ENCODE results near the gene MMP27. TPM values are rescaled to one million over a fixed set of nuclear protein-coding genes. Genes with fewer than 3 reads are reported as not detected.
"Not testable (repeated sequence)": the region's sequence is repeated elsewhere in the genome, so short reads cannot be mapped to it uniquely, and the experiment has no call there.

MMP27 gene
- total RNA-seq, result not detected

- Mint-ChIP-seq H3K9me3 (ENCODE audit: insufficient read depth) (no peaks in the 10 kb centered on the region), H3K27ac (no peak within 1 kb of the TSS), H3K27me3 (ENCODE audit: low read depth) (peaks cover 8% of the 10 kb centered on the region), H3K36me3 (ENCODE audit: low read depth) (no peaks in the 10 kb centered on the region), H3K4me3 (no peak within 1 kb of the TSS), H3K4me1 (ENCODE audit: low read depth) (peaks cover 13% of the 10 kb centered on the region)
- ChIA-PET CTCF (no interaction called here), POLR2A (no interaction called here)
- ATAC-seq (no peak), DNase-seq (no peak)
These were observed at the start of gene MMP27 for GRCh38 chr11:102705626-102706025. Gene MMP27, minus strand, starts transcription at chr11:102705769. Its CDS starts 55 bp downstream, at chr11:102705714.

- Mint-ChIP-seq H3K4me3 (no peak overlapping the region), H3K27me3 (ENCODE audit: low read depth) (peaks cover 9% of the 10 kb centered on the region), H3K36me3 (ENCODE audit: low read depth) (no peaks in the 10 kb centered on the region), H3K27ac (no peak overlapping the region), H3K9me3 (ENCODE audit: insufficient read depth) (no peaks in the 10 kb centered on the region), H3K4me1 (ENCODE audit: low read depth) (no peaks in the 10 kb centered on the region)
- ChIA-PET POLR2A (no interaction called here), CTCF (no interaction called here)
- ATAC-seq (no peak), DNase-seq (no peak)
These were observed 47.7 kb upstream of the MMP27 start for GRCh38 chr11:102753267-102753666.

- H3K4me1 Mint-ChIP-seq (ENCODE audit: low read depth), result no peaks in the 10 kb centered on the region
- H3K36me3 Mint-ChIP-seq (ENCODE audit: low read depth), result no peaks in the 10 kb centered on the region
- no peak for ATAC-seq
- peaks cover 9% of the 10 kb centered on the region for H3K27me3 Mint-ChIP-seq (ENCODE audit: low read depth)
- no peak overlapping the region for H3K27ac Mint-ChIP-seq
- CTCF ChIA-PET, result interaction anchor here (0.6 kb wide), 1 partner anchor 478 kb away, joined by 3 read pairs; no protein-coding TSS in a partner anchor
- no peak overlapping the region for H3K4me3 Mint-ChIP-seq
- no peaks in the 10 kb centered on the region for H3K9me3 Mint-ChIP-seq (ENCODE audit: insufficient read depth)
- POLR2A ChIA-PET, result no interaction called here
- no peak for DNase-seq
These were observed 46.1 kb upstream of the MMP27 start for GRCh38 chr11:102751673-102752072.

GRCh38 chr11:102749101-102749722, 43.6 kb upstream of the MMP27 start:
- ChIA-PET POLR2A (no interaction called here), CTCF (no interaction called here)
- H3K4me1 Mint-ChIP-seq (ENCODE audit: low read depth), result no peaks in the 10 kb centered on the region
- ATAC-seq (no peak), DNase-seq (no peak)
- H3K27me3 Mint-ChIP-seq (ENCODE audit: low read depth), result peaks cover 8% of the 10 kb centered on the region
- H3K36me3 Mint-ChIP-seq (ENCODE audit: low read depth), result no peaks in the 10 kb centered on the region
- H3K4me3 Mint-ChIP-seq, result no peak overlapping the region
- H3K27ac Mint-ChIP-seq, result no peak overlapping the region
- no peaks in the 10 kb centered on the region for H3K9me3 Mint-ChIP-seq (ENCODE audit: insufficient read depth)

GRCh38 chr11:102746746-102747578, 41.4 kb upstream of the MMP27 start:
- ATAC-seq; H3K4me1 Mint-ChIP-seq (ENCODE audit: low read depth); H3K4me3 Mint-ChIP-seq; DNase-seq; H3K27me3 Mint-ChIP-seq (ENCODE audit: low read depth); POLR2A ChIA-PET; H3K27ac Mint-ChIP-seq; H3K9me3 Mint-ChIP-seq (ENCODE audit: insufficient read depth); CTCF ChIA-PET; H3K36me3 Mint-ChIP-seq (ENCODE audit: low read depth): not testable (repeated sequence)

GRCh38 chr11:102734650-102735049, 29.1 kb upstream of the MMP27 start:
- no peaks in the 10 kb centered on the region for H3K9me3 Mint-ChIP-seq (ENCODE audit: insufficient read depth)
- DNase-seq (no peak), ATAC-seq (no peak)
- POLR2A ChIA-PET, result no interaction called here
- CTCF ChIA-PET, result interaction anchor here (1.3 to 1.4 kb wide), 2 partner anchors 46 to 69 kb away, joined by 3 to 4 read pairs; partner anchors contain the start of gene MMP10
- H3K4me3 Mint-ChIP-seq, result no peak overlapping the region
- H3K36me3 Mint-ChIP-seq (ENCODE audit: low read depth), result no peaks in the 10 kb centered on the region
- H3K27ac Mint-ChIP-seq, result no peak overlapping the region
- H3K4me1 Mint-ChIP-seq (ENCODE audit: low read depth), result no peaks in the 10 kb centered on the region
- peaks cover 18% of the 10 kb centered on the region for H3K27me3 Mint-ChIP-seq (ENCODE audit: low read depth)

- no peaks in the 10 kb centered on the region for H3K9me3 Mint-ChIP-seq (ENCODE audit: insufficient read depth)
- no peaks in the 10 kb centered on the region for H3K4me1 Mint-ChIP-seq (ENCODE audit: low read depth)
- no peak overlapping the region for H3K4me3 Mint-ChIP-seq
- H3K27me3 Mint-ChIP-seq (ENCODE audit: low read depth), result peaks cover 16% of the 10 kb centered on the region
- H3K36me3 Mint-ChIP-seq (ENCODE audit: low read depth), result no peaks in the 10 kb centered on the region
- CTCF ChIA-PET, result interaction anchor here (0.8 to 2.5 kb wide), 5 partner anchors 47 to 303 kb away, joined by 3 to 9 read pairs (median 3); partner anchors contain the start of gene MMP10
- DNase-seq, result peak; percentile 72
- ATAC-seq, result peak; percentile 82
- POLR2A ChIA-PET, result no interaction called here
- no peak overlapping the region for H3K27ac Mint-ChIP-seq
These were observed 27.8 kb upstream of the MMP27 start for GRCh38 chr11:102733232-102733875.

GRCh38 chr11:102730944-102731343, 25.4 kb upstream of the MMP27 start:
- H3K27ac Mint-ChIP-seq; H3K9me3 Mint-ChIP-seq (ENCODE audit: insufficient read depth); CTCF ChIA-PET; H3K36me3 Mint-ChIP-seq (ENCODE audit: low read depth); ATAC-seq; POLR2A ChIA-PET; H3K4me3 Mint-ChIP-seq; H3K4me1 Mint-ChIP-seq (ENCODE audit: low read depth); DNase-seq: not testable (repeated sequence)
- peaks cover 12% of the 10 kb centered on the region for H3K27me3 Mint-ChIP-seq (ENCODE audit: low read depth)

- Mint-ChIP-seq H3K4me1 (ENCODE audit: low read depth) (no peaks in the 10 kb centered on the region), H3K9me3 (ENCODE audit: insufficient read depth) (no peaks in the 10 kb centered on the region), H3K27ac (no peak overlapping the region), H3K36me3 (ENCODE audit: low read depth) (no peaks in the 10 kb centered on the region), H3K27me3 (ENCODE audit: low read depth) (peaks cover 10% of the 10 kb centered on the region), H3K4me3 (no peak overlapping the region)
- CTCF ChIA-PET, result no interaction called here
- DNase-seq, result no peak
- ATAC-seq, result no peak
- POLR2A ChIA-PET, result no interaction called here
These were observed 24.6 kb upstream of the MMP27 start for GRCh38 chr11:102729849-102730815.

GRCh38 chr11:102727890-102728289, 22.3 kb upstream of the MMP27 start:
- no peaks in the 10 kb centered on the region for H3K27me3 Mint-ChIP-seq (ENCODE audit: low read depth)
- DNase-seq (no peak), ATAC-seq (no peak)
- H3K27ac Mint-ChIP-seq, result no peak overlapping the region
- ChIA-PET POLR2A (no interaction called here), CTCF (no interaction called here)
- no peaks in the 10 kb centered on the region for H3K4me1 Mint-ChIP-seq (ENCODE audit: low read depth)
- no peaks in the 10 kb centered on the region for H3K36me3 Mint-ChIP-seq (ENCODE audit: low read depth)
- H3K9me3 Mint-ChIP-seq (ENCODE audit: insufficient read depth), result no peaks in the 10 kb centered on the region
- H3K4me3 Mint-ChIP-seq, result no peak overlapping the region

GRCh38 chr11:102724904-102725500, 19.4 kb upstream of the MMP27 start, which contains the start of gene MMP8:
Gene MMP8, minus strand, starts transcription at chr11:102724954. Its CDS starts 99 bp downstream, at chr11:102724855.
- H3K36me3 Mint-ChIP-seq (ENCODE audit: low read depth), result no peaks in the 10 kb centered on the region
- no peak within 1 kb of the TSS for H3K27ac Mint-ChIP-seq
- ChIA-PET POLR2A (no interaction called here), CTCF (no interaction called here)
- no peaks in the 10 kb centered on the region for H3K4me1 Mint-ChIP-seq (ENCODE audit: low read depth)
- peaks cover 6% of the 10 kb centered on the region for H3K27me3 Mint-ChIP-seq (ENCODE audit: low read depth)
- no peaks in the 10 kb centered on the region for H3K9me3 Mint-ChIP-seq (ENCODE audit: insufficient read depth)
- no peak within 1 kb of the TSS for H3K4me3 Mint-ChIP-seq
- ATAC-seq, result no peak
- DNase-seq, result no peak
